Fibroblast of skin of left quadriceps (primary cell): ENCODE data around the gene RNF223.
"Not testable (repeated sequence)": the region's sequence is repeated elsewhere in the genome, so short reads cannot be mapped to it uniquely, and the experiment has no call there.

Source experiments
- DNase-seq, 2 experiments: peaks; one replicate each; pipeline ENCODE4 v3.0.0-alpha.2; 2013; ENCODE audit warnings: low read depth in 2 of 2

The RNF223 gene

DNA sequence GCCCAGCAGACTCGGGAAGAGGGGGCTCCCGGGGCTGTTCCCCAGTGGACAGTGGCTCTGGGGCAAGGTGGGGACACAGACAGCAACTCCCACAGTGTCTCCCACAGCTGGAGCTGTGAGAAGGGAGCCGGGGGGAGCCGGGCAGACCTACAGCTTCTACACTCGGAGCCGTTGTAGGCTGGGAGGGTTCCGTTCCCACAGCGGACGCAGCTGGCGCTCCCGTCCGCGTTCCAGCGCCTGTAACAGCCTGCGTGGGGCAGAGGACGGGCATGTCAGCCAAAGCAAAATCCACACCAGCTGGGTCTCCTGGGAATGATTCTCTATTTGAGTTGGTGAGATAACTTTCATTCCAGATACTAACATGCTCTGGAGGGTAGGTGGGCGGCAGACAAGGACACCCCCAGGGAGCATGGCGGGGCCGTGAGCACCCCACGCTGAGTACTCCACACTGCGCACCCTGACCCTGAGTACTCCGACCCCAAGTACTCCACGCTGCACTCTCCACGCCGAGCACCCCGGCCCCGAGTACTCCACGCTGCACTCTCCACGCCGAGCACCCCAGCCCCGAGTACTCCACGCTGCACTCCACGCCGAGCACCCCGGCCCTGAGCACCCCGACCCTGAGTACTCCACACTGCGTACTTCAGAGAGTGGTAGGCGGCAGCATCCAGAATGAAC, 13.4 kb upstream of the RNF223 start:
- DNase-seq: no peak

- no peak for DNase-seq
Observed at GRCh38 chr1:1086911-1087341, 12.8 kb upstream of the RNF223 start.

DNA sequence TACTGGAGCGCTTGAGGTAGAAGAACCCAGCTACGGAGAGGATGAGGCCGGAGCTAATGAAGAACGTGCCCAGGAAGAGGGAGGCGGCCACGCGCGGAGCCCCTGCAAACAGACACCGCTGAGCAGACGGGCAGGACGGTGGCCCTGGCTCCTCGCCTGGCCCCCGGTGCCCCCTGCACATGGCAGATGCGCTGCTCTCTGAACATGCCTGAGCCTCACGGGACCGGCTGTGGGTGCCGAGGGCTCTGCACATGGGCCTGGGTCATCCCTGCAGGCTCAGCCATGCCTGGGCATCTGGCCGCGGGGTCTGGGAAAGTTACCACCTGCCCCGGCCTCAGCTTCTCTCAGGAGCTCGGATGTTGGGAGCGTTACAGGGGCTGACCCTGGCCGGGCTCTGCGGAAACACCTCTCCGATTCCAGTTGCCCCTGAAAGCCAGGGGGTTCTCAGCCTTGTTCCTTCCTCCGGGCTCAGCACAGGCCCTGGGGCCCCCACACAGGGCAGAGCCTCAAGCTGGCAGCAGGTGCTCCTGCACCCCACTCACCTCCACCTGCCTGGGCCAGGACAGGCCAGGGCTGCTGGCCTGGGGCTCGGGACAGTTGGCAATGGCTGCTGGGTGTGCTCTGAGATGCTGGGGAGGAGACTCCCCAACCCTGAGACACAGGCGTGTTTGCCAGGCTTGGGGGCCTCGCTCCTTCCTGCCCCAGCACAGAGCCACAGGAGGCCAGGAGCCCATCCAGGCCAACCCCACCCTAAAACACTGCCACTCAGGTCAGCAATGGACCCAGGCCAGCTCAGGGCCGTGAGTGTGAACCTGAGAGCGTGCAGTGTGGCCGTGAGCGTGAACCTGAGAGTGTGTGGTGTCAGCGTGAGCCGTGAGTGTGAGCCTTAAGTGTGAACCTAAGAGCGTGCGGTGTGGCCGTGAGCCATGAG, 12.1 kb upstream of the RNF223 start:
- DNase-seq: no peak

- no peak for DNase-seq
Observed at GRCh38 chr1:1085171-1085841, 11.2 kb upstream of the RNF223 start.

GRCh38 chr1:1084372-1085170, 10.5 kb upstream of the RNF223 start:
- DNase-seq: no peak

DNA sequence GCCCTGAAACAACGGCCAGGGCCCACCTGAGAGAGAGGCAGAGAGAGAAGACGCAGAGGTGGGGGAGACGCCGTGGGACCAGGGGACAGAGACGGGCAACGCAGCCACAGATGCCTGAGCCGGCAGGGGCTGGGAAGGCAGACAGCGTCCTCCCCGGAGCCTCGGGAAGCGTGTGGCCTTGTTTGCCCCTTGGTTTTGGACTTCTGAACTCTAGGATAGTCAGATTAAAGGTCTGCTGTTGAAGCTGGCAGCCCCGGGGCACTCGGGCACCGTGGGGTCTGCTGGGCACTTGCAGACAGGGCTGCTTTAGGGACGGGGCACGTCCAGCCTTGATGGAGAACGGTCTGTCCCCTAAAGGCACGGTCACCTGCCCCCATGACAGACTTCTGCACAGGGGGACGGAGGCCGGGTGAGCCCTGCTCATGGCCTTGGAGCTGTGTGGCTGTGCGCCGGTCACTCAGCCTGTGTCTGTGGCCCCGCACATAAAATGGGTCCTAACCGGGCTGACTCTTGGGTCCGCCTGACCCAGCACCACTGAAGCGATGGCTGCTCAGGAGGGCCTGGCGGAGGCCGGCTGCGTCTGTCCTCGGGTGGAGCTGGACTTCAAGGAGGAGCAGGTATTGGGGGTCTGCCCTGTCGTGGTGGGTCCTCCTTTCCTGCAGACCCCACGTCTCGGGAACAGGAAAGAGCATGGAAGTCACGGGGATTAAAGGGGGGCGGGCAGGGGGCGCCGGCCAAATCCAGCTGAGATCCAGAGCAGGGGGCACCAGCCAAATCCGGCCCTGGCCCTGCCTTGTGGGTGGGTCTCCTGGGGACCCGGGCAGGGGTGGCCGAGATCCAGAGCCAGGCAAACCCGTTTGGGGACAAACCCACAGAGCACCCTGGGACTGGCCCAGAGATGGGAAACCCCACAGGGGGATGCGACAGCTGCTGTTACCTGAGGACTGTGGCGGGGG, 9.6 kb upstream of the RNF223 start:
- no peak for DNase-seq

- DNase-seq: no peak
Observed at GRCh38 chr1:1082776-1083415, 8.8 kb upstream of the RNF223 start.

DNA sequence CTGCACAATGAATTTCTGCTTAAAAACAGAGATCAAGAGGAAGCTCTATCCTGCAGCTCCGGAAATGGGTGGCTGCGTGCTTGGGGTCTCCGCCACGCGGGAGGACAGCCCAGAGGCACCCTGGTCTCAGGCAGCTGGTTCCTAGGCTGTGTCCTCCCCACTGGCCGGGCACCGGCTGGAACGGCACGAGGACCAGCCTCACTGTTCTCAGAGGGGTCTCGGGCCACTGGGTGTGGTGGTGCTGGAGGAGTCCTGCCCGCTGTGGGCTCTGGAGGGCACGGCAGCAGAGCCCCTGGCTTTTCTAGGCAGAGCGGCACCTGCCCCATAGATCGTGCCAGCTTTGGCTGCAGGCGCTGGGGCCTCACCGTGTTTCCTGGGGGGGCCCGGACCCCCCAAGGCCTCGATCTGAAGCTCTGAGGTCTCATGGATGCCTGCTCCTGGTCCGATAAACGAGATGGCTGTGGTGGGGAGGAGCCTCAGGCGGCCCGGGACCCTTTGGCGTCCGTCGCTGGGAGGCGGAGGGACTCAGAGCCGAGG, 8.2 kb upstream of the RNF223 start:
- no peak for DNase-seq

DNA sequence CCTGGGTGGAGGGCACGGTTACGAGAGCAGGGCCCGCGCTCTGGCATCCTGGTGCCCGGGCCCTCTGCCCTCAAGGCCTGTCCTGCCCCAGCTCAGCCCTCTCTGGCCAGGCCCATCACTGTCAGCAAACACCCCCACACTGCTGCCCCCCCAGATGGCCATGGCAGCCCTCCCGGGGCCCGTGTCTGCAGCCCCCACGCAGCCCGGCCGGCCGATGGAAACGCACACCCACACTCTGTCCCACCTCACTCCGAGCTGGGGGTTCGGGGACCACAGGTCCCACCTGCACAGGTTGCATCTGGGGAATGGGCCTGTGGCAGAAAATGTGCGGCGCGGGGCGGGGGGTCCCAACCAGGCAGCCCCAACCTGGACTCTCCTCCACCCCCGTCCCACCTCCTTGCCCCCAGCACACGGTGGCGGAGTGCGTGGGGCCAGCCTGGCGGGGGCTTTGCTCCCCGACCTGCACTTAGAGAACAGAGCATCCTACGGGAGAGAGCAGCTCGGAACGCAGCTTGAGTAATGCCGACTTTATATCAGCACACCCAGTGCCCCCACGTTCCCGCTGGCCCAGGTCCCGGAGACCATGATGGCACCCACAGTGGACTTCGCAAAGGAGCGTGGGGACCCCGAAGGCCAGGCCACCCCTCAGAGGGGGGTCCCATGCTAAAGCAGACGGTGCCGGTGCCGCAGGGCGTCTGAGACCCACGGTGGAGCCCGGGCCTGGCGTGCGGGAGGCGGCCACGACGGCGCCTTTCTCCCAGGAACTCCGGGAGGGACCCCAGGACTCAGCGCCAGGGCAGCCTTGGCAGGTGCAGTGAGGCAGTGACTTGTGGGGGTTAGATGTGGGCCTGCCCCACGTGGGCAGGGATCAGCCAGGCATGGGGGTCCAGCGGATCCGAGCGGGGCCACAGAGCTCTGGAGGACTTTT, 7.5 kb upstream of the RNF223 start:
- DNase-seq: no peak

DNA sequence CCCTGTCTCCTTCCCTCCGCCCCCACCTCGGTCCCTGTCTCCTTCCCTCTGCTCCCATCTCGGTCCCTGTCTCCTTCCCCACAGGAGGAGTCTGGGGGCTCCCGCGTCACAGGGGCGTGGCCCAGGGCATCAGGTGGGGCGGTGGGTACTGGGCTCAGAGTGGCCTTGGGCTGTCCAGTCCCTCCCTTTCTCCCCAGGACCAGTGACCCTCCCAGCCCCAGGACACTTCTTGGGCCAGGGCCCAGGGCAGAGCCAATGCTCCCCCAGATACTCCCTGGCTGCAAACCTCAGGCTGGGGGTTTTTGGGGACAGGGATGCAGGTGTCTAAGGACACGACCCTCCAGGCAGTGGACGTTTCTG, 6.8 kb upstream of the RNF223 start:
- DNase-seq: no peak

DNA sequence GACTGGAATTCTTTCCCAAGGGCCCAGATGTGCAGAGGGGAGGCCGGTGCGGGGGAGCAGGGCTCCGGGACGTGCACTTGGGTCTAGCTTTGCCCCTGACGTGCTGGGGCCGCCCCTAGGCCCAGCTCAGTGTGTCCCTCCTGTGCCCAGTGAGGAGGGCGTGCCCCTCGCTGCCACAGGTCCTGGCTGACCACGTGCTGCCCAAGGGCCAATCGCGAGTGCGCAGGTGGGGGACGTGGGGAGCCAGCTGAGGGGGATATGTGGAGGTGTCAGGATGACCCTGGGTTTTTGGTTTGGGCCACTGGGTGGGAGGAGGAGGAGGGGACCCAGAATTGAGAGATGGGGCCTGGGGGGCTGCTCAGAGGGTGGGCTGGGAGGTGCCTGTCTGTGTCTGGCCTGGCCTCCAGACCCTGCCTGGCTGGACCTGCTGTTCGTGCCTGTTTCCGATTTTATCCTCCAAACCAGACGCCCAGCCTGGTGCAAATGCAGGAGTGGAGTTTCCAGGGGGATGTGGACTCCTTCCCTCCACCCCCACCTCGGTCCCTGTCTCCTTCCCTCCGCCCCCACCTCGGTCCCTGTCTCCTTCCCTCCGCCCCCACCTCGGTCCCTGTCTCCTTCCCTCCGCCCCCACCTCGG, 6.1 kb upstream of the RNF223 start:
- peak; percentile 20 to 27 for DNase-seq

DNA sequence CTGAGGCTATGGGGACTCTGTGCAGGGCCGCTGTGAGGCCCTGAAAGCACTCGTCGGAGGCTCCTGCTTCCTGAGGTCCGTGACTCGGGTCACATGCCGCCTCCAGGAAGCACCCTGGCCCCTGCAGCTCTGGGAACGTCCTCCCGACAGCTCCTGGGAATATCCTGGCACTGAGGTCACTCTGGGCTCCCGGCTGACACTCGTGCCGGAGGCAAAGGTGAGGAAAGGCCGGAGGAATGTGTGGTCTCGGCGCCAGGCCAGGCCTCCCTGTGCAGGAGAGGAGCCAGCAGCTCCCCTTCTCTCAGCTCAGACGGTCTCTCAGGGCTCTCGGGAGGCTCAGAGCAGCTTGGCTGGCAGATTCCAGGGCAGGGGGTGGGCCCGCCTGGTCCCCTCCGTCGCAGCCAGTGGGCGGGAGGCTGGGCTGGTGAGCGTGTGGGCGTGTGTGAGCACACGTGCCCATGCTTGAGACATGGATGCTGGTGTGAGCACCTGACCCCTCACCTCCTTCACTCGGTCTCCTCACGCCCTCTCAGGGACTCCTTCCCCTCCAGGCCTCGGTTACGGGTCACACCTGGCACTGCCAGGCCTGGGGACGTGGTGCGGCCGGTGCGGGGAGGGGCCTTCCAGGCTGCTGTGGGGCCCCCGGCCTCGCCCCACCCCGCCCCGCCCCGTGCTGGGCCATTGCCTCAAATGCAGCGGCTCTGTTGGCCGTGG, 5.5 kb upstream of the RNF223 start:
- peak; percentile 31 to 41 for DNase-seq

GRCh38 chr1:1077396-1077795, 3.3 kb upstream of the RNF223 start:
- DNase-seq: not testable (repeated sequence)

GRCh38 chr1:1075148-1075935, 1.2 kb upstream of the RNF223 start:
- no peak for DNase-seq

DNA sequence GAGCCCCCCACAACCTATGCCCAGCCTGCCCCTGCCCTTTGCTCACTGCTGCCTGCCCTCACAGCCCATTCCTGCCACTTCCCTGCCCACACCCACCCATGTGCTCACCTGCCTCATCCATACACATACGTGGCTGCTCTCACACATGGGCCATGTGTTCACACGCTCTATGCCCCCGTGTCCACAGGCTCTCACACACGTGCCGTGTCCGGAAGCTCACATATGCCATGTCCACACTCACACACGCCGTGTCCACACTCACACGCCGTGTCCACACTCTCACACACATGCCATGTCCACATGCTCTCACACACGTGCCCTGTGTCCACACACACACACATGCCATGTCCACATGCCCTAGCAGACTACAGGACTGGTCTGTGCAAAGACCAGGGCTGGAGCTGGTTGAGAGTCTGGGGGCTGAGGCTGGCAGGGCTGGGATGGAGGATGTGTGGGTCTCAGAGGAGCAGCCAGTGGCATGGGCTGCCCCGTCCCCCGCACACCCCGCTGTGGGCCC, 583 bp upstream of the RNF223 start:
- DNase-seq: no peak
